GM13976 (cell line): Measurements from ENCODE around the gene UQCR11.

Source experiments
- DNase-seq: peaks from one replicate; pipeline ENCODE4 v3.0.0; 2012; ENCODE audit warnings: low spot score
- in situ Hi-C: fragments of 300-500 bp; cut with MboI; formaldehyde crosslinking; loops from one replicate; pipeline ENCODE4 v1.12.0; 2022; ENCODE audit warnings: low sequenced_read_pairs, mixed read lengths, inconsistent platforms; ENCODE audit not compliant: unreplicated experiment
- TF ChIP-seq, protein P1 (sequence below): IDR thresholded peaks from 2 replicates; pipeline ENCODE4 v1.5.1; 2012; ENCODE audit warnings: borderline replicate concordance, mild to moderate bottlenecking; ENCODE audit not compliant: insufficient read depth; ENCODE audit errors: extremely low read depth, missing control alignments, control extremely low read depth

The UQCR11 gene

DNA sequence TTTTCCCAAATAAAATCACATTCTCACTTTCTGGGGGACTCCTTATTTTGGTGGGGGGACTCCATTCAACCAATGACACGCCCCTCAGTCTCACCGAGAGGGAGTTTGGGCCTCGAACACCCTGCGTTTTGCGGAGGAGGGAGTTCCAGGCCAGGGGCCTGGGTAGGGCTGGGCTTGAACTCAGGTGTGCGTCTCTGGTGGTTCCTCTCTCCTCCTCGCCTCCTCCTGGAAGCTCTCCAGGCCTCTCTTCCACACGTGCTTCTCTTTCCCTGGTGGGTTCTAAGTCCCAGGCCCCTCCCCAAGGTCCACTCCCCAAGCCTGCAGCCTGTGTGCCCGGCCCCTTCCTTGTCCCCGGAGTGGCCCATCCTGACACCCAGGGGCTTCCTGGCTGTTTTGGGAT lies 51.8 kb downstream of the UQCR11 start:
- no peak for DNase-seq
- in situ Hi-C loops, result no loop called here
- TF ChIP-seq, protein P1, sequence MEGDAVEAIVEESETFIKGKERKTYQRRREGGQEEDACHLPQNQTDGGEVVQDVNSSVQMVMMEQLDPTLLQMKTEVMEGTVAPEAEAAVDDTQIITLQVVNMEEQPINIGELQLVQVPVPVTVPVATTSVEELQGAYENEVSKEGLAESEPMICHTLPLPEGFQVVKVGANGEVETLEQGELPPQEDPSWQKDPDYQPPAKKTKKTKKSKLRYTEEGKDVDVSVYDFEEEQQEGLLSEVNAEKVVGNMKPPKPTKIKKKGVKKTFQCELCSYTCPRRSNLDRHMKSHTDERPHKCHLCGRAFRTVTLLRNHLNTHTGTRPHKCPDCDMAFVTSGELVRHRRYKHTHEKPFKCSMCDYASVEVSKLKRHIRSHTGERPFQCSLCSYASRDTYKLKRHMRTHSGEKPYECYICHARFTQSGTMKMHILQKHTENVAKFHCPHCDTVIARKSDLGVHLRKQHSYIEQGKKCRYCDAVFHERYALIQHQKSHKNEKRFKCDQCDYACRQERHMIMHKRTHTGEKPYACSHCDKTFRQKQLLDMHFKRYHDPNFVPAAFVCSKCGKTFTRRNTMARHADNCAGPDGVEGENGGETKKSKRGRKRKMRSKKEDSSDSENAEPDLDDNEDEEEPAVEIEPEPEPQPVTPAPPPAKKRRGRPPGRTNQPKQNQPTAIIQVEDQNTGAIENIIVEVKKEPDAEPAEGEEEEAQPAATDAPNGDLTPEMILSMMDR, result no peak

DNA sequence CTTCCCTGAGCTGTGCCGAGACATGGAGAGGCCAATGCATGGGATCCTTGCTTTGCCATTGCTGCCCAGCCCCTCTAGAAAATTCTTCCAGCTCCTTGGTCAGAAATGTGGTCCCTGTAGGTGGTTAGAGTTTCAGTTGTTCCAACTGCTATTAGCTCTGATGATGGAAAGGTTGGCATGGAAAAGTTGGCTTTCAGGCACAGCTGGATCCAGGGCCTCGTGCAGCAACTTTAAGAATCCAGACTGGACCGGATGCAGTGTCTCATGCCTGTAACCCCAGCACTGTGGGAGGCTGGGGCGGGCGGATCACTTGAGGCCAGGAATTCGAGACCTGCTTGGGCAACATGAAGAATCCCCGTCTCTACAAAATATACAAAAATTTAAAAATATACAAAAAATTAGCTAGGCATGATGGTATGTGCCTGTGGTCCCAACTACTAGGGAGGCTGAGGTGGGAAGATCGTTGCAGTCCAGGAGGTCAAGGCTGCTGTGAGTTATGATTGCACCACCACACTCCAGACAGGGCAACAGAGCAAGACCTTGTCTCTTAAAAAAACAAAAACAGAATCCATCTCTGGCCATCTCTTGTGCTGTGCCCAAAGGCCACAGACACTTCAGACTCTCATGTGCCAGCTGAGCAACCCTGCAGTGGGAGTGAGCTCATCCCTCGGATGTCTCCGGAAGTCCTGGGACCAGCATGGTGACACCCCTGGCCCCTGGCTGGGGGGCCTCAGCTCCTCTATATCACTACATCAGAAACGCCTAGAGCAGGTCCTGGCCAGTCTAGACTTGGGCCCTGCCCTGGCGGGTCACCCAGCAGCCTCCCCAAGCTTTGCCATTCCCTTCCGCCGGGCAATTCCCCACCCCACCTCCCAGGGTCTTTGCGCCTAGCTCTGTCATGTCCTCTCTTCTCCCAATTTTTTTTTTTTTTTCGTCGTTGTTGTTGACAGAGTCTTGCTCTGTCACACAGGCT lies 53.9 kb downstream of the UQCR11 start:
- in situ Hi-C loops, result no loop called here
- TF ChIP-seq, protein P1, result no peak
- no peak for DNase-seq

DNA sequence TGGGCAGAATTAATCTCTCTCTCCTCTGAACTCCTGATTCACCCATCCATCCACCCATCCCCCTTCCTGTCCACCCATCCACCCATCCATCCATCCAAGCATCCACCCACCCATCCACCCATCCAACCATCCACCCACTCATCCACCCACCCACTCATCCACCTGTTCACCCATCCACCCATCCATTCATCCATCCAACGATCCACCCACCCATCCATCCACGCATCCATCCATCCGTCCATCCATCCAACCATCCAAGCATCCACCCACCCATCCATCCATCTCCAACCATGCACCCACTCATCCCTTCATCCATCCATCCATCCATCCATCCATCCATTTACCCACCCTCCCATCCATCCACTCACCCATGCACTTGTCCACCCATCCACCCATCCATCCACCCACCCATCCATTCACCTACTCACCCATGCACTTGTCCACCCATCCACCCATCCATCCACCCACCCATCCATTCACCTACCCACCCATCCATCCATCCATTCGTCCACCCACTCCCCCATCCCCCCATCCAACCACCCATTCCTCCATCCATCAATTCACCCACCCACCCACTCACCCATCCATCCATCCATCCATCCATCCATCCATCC lies 55.8 kb downstream of the UQCR11 start:
- in situ Hi-C loops, result no loop called here
- TF ChIP-seq, protein P1, result no peak
- no peak for DNase-seq
